ENCODE measurements around the gene LDB3. TPM values are rescaled to one million over a fixed set of nuclear protein-coding genes. Genes with fewer than 3 reads are reported as not detected.

The LDB3 gene
- total and polyA plus RNA-seq, 9 of the 15 experiments (the other 6 are each of a cell fraction or from before 2014, with no cell fraction given), result 0.03 TPM; not detected in 8

DNA sequence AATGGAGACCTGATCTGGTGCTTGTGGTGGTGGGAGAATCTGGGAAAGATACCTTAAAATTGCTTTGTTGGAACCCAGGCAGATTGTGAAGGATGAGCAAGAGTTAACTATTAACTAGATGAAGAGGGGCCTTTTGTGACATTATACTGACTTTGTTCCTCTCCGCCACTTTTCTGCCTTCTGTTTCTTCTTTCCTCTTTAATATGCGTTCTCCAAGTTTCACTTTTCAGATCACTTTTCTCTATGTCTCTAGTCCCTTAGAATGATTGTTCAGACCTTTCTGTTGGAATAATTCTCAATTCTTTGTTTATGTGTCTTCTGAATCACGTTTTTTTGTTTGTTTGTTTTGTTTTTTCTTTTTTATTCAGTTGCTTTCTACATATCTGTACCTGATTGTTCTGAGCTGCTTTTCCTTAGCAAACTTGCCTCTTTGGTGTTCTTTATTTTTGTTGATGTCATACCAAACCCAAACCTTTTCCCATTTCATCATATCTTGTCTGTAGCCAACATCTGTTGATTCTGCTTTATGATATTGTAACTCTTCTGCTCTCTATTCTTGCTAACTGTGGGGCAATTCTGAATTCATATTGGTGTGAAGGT lies 90.9 kb downstream of the LDB3 start (continued):
- peak in 1 of 2 experiments; percentile 46; a peak in 1 of 4 replicates for TF ChIP-seq ZNF318 (IDR thresholded peaks at IDR 0.05; ENCODE audit: borderline replicate concordance in 1 of 2, low read depth in 1 of 2)
- TF ChIP-seq MTA1 (IDR thresholded peaks at IDR 0.05; ENCODE audit: borderline replicate concordance), result peak; percentile 60; the same call in 1 of the 2 replicates
